ENCODE data around the gene CDIP1.

DNA sequence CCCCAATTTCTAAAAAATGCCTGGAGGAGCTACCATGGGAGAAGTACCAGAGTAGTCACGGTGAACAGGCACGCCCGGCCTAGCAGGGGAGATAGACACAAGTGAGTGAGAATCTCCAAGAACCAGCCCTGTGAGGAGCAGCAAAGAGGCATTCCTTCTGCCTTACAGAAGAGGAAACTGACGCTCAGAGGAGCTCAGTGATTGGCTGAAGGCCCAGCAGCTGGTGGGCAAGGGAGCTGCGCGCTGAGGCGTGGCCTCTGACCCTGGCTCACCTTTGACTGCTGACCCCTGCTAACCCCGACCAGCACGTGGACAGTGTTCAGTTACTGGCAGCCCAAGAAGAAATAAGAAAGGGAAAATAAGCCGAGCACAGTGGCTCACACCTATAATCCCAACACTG lies 19.4 kb upstream of the CDIP1 start:
- TF ChIP-seq, protein P1, sequence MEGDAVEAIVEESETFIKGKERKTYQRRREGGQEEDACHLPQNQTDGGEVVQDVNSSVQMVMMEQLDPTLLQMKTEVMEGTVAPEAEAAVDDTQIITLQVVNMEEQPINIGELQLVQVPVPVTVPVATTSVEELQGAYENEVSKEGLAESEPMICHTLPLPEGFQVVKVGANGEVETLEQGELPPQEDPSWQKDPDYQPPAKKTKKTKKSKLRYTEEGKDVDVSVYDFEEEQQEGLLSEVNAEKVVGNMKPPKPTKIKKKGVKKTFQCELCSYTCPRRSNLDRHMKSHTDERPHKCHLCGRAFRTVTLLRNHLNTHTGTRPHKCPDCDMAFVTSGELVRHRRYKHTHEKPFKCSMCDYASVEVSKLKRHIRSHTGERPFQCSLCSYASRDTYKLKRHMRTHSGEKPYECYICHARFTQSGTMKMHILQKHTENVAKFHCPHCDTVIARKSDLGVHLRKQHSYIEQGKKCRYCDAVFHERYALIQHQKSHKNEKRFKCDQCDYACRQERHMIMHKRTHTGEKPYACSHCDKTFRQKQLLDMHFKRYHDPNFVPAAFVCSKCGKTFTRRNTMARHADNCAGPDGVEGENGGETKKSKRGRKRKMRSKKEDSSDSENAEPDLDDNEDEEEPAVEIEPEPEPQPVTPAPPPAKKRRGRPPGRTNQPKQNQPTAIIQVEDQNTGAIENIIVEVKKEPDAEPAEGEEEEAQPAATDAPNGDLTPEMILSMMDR (conservative IDR thresholded peaks at IDR 0.05; ENCODE audit: low read length) = no peak
- TF ChIP-seq EZH2phosphoT487 (IDR thresholded peaks at IDR 0.05; ENCODE audit: borderline replicate concordance) = no peak
